ENCODE measurements around the gene DERL3.

DERL3 gene

DNA sequence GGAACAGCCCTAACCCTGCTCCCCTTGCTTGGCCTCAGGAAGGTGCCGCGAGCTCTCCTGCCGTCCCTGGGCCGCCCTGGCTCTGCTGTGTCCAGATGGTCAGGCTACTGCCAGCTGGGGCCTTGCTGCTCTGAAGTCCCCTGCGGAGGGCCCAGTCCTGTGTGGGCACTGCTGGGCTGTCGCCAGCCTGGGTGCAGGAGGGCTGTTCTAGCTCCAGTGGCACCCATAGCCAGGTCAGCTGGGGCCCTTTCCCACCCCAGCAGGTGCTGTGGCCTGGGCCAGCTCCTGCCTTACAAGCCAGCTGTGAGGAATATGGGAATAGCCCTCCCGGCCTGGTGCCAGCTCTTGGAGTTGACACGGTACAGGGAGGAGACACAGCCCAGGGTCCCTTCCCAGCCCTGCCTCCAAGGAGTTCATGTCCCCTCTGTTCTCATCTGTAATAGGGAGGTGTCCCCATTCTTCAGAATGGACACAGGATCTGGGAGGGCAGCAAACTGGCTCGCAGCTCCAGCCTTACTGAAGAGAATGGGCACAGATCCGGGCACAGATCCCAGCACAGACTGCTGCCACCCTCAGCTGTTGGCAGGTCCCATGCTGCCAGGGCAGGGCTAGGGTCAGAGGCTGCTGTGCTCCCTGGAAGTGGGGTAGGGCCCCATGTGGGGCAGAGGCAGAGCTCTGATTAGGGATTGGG lies 3.9 kb downstream of the DERL3 start:
- 0 out of 2 replicates have a peak, but pooled peaks cover 3% of the 10 kb centered on the region for H3K36me3 ChIP-seq (replicated peaks; ENCODE audit: insufficient read depth, low read length)

DNA sequence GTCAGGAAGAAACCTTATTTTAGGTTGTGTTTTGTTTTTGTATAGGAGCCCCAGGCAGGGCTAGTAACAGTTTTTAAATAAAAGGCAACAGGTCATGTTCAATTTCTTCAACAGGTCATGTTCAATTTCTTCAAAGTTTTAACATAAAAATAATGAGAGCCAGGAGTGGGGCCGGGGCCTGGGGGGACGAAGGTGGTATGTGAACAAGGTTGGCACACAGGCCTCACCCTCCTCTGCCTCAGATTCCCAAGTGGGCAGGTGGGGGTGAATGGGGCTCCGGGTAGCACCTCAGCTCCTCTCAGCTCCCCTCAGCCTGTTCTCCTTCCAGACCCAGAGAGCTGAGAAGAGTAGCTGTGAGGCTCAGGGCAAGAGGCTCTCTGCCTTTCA lies 4.4 kb downstream of the DERL3 start:
- TF ChIP-seq EZH2 (optimal IDR thresholded peaks at IDR 0.05; ENCODE audit: low read depth, low read length): no peak
- TF ChIP-seq, protein P1, sequence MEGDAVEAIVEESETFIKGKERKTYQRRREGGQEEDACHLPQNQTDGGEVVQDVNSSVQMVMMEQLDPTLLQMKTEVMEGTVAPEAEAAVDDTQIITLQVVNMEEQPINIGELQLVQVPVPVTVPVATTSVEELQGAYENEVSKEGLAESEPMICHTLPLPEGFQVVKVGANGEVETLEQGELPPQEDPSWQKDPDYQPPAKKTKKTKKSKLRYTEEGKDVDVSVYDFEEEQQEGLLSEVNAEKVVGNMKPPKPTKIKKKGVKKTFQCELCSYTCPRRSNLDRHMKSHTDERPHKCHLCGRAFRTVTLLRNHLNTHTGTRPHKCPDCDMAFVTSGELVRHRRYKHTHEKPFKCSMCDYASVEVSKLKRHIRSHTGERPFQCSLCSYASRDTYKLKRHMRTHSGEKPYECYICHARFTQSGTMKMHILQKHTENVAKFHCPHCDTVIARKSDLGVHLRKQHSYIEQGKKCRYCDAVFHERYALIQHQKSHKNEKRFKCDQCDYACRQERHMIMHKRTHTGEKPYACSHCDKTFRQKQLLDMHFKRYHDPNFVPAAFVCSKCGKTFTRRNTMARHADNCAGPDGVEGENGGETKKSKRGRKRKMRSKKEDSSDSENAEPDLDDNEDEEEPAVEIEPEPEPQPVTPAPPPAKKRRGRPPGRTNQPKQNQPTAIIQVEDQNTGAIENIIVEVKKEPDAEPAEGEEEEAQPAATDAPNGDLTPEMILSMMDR (IDR thresholded peaks at IDR 0.05; ENCODE audit: low read length): no peak
- TF ChIP-seq EZH2phosphoT487 (IDR thresholded peaks at IDR 0.05; ENCODE audit: low read length): no peak
- DNase-seq: no peak
- H3K4me3 ChIP-seq (ENCODE audit: low read length): no peak overlapping the region
- peaks cover 19% of the 10 kb centered on the region for H3F3A ChIP-seq (ENCODE audit: insufficient read depth, low read length)
- no peaks in the 10 kb centered on the region for H3K9me3 ChIP-seq (replicated peaks; ENCODE audit: insufficient read depth, low read length)
- H3K4me2 ChIP-seq (ENCODE audit: low read depth, low read length): no peak overlapping the region
- no peaks in the 10 kb centered on the region for H3K27me3 ChIP-seq (replicated peaks; ENCODE audit: insufficient read depth, low read length)
- H2AFZ ChIP-seq (ENCODE audit: low read length): no peak overlapping the region
- H3K9me2 ChIP-seq (replicated peaks; ENCODE audit: insufficient read depth, low read length): no peaks in the 10 kb centered on the region
- H3K9ac ChIP-seq (ENCODE audit: low read length): no peak overlapping the region
- peaks cover 74% of the 10 kb centered on the region for H3K79me2 ChIP-seq (ENCODE audit: low read length)
- H3K4me1 ChIP-seq (ENCODE audit: low read length): peaks cover 18% of the 10 kb centered on the region
- H4K20me1 ChIP-seq (ENCODE audit: insufficient read depth, low read length): no peaks in the 10 kb centered on the region
- no peak overlapping the region; the same call in 1 of the 2 replicates for H3K27ac ChIP-seq (ENCODE audit: low read length)
- 0 out of 2 replicates have a peak, but pooled peaks cover 3% of the 10 kb centered on the region for H3K36me3 ChIP-seq (replicated peaks; ENCODE audit: insufficient read depth, low read length)

More for the DNA sequence above, 3.9 kb downstream of the DERL3 start:
- no peak for DNase-seq
- H3K79me2 ChIP-seq (ENCODE audit: low read length): peaks cover 72% of the 10 kb centered on the region
- H3K9me3 ChIP-seq (replicated peaks; ENCODE audit: insufficient read depth, low read length): no peaks in the 10 kb centered on the region
- H3K4me2 ChIP-seq (ENCODE audit: low read depth, low read length): no peak overlapping the region
- TF ChIP-seq, protein P1 (IDR thresholded peaks at IDR 0.05; ENCODE audit: low read length): no peak
- TF ChIP-seq EZH2phosphoT487 (IDR thresholded peaks at IDR 0.05; ENCODE audit: low read length) (no peak), EZH2 (optimal IDR thresholded peaks at IDR 0.05; ENCODE audit: low read depth, low read length) (no peak)
- no peak overlapping the region; the same call in 1 of the 2 replicates for H3K9ac ChIP-seq (ENCODE audit: low read length)
- no peaks in the 10 kb centered on the region for H3K9me2 ChIP-seq (replicated peaks; ENCODE audit: insufficient read depth, low read length)
- peak overlapping the region; percentile 74; the same call in 1 of the 2 replicates for H3K27ac ChIP-seq (ENCODE audit: low read length)
- H3K27me3 ChIP-seq (replicated peaks; ENCODE audit: insufficient read depth, low read length): no peaks in the 10 kb centered on the region
- H3K4me1 ChIP-seq (ENCODE audit: low read length): peaks cover 22% of the 10 kb centered on the region
- no peak overlapping the region for H3K4me3 ChIP-seq (ENCODE audit: low read length)
- H4K20me1 ChIP-seq (ENCODE audit: insufficient read depth, low read length): no peaks in the 10 kb centered on the region
- no peak overlapping the region for H2AFZ ChIP-seq (ENCODE audit: low read length)
- peaks cover 19% of the 10 kb centered on the region for H3F3A ChIP-seq (ENCODE audit: insufficient read depth, low read length)

DNA sequence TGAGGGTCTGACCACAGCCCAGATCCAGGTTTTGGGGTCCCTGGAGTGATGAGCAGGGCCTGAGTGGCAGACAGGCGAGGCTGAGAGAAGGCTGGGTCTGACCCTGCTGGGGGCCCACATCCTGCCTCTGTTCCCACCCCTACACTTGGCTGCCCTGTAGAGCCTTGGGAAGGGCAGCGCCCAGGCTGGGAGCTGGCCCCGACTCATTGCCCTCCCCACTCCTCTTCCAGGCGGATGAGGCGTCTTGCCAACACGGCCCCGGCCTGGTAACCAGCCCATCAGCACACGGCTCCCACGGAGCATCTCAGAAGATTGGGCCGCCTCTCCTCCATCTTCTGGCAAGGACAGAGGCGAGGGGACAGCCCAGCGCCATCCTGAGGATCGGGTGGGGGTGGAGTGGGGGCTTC lies 4.9 kb downstream of the DERL3 start:
- Histone ChIP-seq H3K36me3 (replicated peaks; ENCODE audit: insufficient read depth, low read length) (0 out of 2 replicates have a peak, but pooled peaks cover 3% of the 10 kb centered on the region), H3K4me3 (ENCODE audit: low read length) (no peak overlapping the region), H4K20me1 (ENCODE audit: insufficient read depth, low read length) (no peaks in the 10 kb centered on the region), H3K9ac (ENCODE audit: low read length) (no peak overlapping the region), H3K9me3 (replicated peaks; ENCODE audit: insufficient read depth, low read length) (no peaks in the 10 kb centered on the region), H3K27ac (ENCODE audit: low read length) (no peak overlapping the region), H3K27me3 (replicated peaks; ENCODE audit: insufficient read depth, low read length) (no peaks in the 10 kb centered on the region), H3K79me2 (ENCODE audit: low read length) (peaks cover 77% of the 10 kb centered on the region), H2AFZ (ENCODE audit: low read length) (no peak overlapping the region), H3F3A (ENCODE audit: insufficient read depth, low read length) (peaks cover 19% of the 10 kb centered on the region), H3K4me1 (ENCODE audit: low read length) (peaks cover 18% of the 10 kb centered on the region), H3K4me2 (ENCODE audit: low read depth, low read length) (no peak overlapping the region), H3K9me2 (replicated peaks; ENCODE audit: insufficient read depth, low read length) (no peaks in the 10 kb centered on the region)
- no peak for TF ChIP-seq EZH2phosphoT487 (IDR thresholded peaks at IDR 0.05; ENCODE audit: low read length)
- TF ChIP-seq, protein P1 (IDR thresholded peaks at IDR 0.05; ENCODE audit: low read length): no peak
- TF ChIP-seq EZH2 (optimal IDR thresholded peaks at IDR 0.05; ENCODE audit: low read depth, low read length): no peak
- DNase-seq: no peak

Measured in MM.1S (cell line).